Measurements from ENCODE around the gene RASA2.

- TF ChIP-seq CTCF (IDR thresholded peaks at IDR 0.05) (no peak), POLR2A (IDR thresholded peaks at IDR 0.05) (no peak)
Measured at GRCh38 chr3:141557961-141558706, 71.3 kb downstream of the RASA2 start.
